Inferior parietal cortex (tissue), 1 donor: ENCODE data around the gene FBLN2.

Experiments used
- DNase-seq: peaks from one replicate; pipeline ENCODE4 v3.0.0-alpha.2; 2016; ENCODE audit errors: extremely low spot score

FBLN2 gene

DNA sequence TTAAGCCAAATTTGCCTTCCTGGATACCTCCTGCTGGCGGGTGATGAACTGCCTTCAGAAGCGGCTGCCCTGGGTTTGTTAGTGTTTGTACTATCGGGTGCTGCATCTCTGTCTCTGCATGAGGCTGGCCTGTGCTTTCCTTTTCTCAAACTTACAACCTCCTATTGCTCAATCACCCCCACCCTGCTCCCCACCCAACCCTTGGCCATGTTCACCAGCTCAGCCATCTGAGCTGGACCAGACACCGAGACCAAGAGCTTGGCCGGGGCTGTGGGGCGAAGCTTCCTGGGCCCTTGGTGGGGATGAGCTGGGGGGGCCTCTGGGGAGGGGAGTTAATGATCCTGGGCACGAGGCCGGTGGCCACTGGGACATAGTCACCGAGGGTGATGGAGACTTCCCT, 16.8 kb upstream of the FBLN2 start:
- DNase-seq: no peak

DNA sequence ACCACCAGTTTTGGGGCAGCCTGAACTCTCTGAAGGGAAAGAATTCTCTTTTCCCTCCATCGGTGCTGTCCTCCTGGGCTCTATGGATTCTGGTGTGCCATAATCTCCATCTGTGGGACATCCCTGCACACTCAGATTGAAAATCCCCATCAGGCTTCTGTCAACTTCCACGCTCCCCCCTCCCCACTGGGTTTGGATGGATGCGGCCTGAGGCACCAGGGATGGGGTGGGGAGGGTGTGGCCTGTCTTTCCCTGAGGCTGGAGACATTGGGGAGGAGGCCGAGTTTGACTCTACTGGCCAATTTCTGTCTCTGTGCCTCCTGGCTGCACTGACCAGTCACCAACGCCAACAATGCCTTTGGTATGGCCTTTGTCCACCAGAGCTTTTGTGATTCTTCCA, 16.3 kb upstream of the FBLN2 start:
- DNase-seq: no peak

DNA sequence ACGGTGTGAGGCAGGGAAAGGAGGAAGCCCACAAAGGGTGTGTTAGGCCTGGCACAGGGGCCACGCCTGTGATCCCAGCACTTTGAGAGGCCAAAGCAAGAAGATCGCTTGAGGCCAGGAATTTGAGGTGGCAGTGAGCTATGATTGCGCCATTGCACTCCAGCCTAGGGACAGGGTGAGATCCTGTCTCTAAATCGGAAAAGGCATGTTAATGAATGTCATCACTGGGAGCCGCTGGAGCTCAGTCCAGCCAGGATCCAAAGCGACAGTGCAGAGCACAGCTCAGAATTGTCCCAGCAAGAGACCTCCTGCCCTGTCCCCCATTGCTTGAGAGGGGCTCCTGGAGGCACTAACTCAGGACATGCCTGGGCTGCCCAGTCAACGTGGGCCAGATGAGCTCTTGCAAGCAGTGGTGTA, 15.0 kb upstream of the FBLN2 start:
- no peak for DNase-seq

DNA sequence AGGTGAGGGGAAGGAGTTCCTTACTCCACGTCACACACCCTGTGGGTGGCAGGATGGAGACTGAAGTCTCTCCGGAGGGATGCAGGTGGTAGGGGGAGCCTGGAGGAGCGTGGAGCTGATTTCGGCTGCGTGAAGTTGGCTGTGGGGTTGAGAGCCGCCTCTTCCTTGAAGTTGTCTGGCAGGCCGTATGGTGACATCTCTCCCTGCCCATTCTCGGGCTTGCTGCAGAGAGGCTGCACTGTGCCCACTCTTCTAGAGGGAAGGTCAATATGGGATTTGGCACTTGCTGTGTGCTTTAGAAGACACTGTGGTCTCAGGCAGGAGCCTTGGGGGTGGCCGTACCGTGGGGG, 13.4 kb upstream of the FBLN2 start:
- no peak for DNase-seq

DNA sequence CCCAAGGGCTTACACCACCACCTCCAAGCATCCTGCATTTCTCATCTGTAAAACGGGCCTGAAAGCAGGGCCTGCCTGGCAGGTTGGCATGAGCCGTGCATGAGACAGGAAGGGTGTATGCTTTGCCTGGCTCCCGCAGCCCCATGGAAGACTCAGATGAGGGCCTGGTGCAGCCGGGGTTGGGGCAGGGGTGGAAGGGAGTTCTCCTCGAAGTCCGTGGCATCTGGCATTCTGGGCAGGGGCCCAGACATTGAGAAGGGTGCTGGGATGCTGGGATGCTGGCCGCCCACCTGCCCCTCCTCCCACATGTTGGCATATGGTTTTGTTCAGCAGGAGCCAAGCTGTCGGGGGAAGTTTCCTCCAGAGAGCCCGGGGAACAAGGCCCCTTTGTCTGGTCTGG, 13.0 kb upstream of the FBLN2 start:
- no peak for DNase-seq

DNA sequence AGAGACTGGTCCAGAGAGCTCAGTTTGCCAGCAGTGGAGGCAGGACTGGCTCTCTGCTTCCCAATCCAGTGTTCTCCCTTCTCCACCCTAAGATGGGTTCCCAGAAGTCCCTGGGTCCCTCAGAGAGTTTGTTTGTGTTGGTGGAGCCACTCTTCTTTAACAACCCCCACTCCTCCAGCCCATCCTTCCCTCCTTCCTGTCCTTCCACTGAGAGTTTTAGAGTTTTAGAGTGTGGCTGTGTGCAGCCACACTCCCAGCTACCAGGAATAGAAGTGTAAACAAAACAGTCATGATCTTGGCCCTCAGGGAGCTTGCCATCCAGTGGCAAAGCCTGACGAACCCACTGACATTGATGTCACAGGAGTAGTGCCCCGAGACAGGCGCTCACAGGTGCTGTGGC, 12.5 kb upstream of the FBLN2 start:
- DNase-seq: no peak

DNA sequence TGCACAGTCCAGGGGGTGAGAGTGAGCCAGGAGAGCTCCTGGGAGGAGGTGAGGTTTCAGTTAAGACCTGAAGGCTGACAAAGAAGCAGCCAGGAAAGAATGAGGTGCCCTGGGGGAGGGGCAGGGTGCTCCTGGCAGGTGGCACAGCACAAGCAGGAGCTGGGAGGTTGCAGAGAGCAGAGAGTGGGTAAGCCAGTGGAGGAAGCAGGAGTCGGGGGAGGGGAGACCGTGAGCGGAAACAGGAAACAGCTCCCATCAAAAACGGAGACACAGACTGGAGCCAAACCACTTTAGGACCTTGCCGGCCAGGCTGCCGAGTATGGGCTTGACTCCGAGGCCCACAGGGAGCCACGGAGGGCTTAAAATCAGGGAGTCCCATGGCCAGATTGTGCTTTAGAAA, 12.1 kb upstream of the FBLN2 start:
- DNase-seq: no peak

DNA sequence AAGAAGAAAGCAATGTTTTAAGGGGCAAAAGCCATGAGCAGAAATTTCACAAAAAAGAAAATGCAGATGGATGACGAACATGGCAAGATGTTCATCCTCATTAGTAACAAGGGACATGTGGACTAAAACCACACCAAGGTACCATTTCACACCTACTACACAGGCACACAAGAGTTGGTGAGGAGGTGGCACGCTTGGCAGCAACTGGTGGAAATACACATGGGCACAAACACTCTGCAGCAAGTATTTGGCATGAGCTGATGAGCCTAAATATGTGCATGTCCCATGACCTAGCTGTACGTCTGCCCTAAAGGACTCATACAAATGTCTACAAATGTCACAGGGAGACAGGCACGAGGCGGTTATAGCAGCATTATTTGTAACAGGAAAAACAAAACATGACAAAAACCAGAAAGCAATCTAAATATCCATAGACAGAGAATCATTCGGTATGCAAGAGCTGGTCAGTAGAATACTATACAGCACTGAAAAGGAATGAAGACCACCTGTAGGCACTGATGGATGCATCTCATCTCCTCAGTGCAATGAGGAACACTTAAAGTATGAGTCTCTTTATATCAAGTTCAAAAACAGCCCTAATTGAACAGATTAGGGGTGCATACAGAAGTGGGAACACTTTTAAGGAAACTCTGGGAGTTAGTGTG, 11.5 kb upstream of the FBLN2 start:
- DNase-seq: no peak

DNA sequence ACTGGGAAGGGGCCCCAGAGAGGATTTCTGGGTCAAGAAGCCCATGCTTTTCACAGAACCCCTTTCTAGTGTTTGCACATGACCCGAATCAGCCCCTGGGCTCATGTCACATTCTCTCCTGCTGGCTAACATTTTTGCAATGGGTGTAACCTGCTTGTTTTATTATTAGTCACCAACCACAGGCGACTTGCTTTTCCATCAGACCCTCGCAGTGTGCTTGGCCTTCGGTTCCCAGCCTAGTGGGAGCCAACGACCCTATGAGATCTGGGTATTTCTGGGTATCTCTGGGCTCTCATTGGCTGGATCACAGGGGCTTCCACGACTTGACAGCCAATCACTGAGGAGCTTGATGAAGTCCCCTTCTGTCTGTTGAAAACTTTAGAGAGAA, 11.0 kb upstream of the FBLN2 start:
- no peak for DNase-seq

DNA sequence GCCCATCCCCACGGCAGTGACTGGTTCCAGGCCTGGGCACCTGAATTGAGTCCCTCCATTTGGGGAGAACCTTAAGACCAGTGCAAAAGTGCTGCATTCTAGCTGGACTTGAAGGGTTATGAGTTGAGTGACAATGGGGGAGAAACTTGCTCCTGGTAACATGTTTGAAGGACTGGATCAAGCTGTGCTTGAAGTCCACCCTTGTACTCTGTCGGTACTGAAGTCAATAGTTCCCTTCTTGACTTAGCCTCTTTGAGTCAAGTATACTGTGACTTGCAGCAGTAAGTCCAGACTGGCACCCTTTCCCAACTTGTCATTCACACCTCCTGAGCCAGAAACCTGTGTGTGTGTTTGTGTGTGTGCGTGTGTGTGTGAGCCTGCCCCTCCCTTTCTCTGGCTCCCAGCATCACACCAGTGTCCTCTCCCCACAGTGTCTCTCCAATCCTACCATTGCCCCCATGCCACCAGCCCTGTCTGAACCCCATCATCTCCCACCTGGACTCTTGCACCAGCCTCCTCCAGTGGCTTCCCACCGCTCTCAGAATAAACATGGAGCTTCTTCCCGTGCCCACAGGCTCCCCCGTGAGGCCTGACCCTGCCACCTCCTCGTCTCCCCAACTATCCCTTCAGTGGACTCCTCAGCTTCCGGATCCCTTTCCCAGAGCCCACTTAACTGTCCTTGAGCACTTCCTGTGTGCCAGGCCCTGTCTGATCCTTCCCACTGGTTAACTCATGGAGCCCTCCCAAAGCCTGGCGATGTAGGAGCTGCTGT, 10.2 kb upstream of the FBLN2 start:
- no peak for DNase-seq

DNA sequence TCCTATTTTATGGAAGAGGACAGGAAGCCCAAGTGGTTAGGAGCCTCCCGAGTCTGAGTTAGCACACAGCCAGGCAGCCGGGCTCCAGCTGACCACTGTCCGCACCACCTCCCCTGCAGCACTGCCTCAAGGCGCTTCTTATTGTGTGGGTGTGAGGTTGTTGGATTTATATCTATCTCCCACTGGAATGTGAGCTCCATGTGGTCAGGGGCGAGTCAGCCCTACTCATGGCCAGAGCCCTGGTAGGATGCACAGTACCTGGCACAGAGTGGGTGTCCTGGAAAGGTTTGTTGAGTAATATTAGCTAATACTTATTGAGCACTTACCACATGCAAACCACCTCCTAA, 9.7 kb upstream of the FBLN2 start:
- no peak for DNase-seq

DNA sequence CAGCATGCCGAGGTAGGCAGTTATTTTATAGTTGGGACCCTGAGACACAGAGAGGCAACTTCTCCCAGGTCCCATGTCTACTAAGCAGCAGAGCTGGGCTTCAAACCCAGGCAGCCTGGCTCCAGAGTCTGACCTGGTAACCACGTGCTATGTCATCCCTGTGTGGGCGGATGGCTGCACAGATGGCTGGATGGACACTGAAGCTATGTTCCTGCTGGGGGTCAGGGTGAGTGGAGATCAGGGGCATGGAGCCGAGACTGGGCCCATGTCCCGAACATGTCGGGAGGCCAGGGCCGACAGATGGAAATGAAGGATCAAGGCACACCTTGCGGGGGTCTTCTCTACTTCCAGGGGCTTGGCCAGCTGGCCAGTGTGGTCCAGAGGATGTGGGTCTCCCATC, 9.3 kb upstream of the FBLN2 start:
- no peak for DNase-seq

DNA sequence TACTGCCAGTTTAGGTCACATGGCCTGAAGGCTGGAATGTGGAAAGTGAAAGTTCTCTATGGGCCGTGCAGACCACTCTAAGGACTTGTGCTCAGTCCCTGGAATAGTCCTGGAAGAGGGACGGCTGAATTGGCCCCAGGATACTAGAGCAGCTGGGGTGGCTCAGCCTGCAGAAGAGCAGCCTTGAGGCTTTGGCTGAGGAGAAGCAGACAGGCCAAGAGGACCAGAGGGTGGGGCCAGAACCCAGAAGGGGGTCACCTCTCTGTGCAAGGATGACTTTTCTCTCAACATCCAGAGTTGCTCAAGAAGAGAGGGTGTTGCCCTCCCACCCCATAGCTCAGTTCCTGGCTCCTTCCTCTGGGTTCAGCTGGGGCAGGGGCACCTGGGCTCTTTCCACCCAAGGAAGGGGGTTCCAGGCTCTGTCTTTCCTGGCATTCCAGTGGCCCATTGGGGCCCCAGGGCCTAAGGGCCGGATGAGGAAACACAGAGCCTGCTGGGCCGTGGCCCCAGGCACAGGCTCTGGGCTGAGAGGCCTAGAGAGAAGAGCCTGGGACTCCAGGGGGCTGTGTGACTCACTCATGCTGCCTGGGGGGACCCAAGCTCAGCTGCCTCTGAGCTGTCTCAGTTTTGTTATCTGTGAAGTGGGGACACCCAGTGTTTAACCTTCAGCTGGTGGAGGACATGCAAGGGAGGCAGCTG, 8.5 kb upstream of the FBLN2 start:
- DNase-seq: no peak

DNA sequence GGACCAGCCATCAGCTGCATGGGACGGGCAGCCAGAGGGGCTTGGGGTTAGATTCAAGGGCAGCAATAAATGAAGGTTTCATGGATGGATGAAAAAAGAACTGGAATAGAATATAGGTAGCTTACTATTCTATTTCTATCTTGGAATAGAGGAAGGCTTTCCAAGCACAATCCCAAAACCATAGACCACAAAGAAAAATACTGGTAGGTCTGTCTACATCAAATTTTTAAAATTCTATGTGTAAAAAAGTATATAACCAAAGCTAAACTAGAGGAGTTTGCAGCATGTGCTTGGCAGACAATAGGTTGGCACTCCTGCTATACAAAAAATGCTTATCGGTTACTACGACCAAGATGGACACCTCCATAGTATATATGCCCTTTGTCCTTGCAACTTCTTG, 7.2 kb upstream of the FBLN2 start:
- DNase-seq: no peak

DNA sequence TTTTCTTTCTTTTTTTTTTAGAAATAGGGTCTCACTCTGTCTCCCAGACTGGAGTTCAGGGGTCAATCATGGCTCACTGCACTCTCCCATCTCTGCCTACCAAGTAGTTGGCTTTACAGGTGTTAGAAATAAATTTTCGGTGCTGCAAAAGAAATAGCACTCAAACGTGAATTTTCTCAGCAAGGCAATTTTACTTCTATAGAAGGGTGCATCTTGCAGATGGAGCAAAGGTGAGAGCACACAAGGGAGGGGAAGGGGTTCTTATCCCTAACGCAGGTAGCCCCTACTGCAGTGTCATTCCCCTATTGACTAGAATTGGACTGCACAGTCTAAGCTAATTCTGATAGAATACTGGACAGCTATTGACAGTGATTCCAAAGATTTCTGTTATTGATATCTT, 6.8 kb upstream of the FBLN2 start:
- DNase-seq: no peak

DNA sequence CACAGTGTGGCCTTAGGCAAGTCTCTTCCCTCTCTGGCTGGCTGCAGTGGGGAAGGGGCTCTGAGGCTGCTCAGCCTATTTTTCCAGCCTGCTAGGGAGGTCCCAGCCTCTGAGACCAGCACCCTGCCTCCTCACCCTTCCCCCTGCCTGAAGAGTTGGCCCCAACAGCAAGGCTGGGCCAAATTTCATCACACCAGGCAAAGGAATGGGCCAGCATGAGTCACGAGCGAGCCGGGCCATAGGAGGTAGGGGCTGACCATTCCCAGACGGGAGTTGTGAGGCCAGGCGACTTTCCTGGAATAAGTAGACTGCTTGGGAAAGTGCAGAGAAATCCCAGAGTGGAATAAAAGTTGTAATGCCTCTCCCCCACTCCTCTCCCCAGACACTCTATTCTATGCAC, 5.7 kb upstream of the FBLN2 start:
- DNase-seq: no peak

DNA sequence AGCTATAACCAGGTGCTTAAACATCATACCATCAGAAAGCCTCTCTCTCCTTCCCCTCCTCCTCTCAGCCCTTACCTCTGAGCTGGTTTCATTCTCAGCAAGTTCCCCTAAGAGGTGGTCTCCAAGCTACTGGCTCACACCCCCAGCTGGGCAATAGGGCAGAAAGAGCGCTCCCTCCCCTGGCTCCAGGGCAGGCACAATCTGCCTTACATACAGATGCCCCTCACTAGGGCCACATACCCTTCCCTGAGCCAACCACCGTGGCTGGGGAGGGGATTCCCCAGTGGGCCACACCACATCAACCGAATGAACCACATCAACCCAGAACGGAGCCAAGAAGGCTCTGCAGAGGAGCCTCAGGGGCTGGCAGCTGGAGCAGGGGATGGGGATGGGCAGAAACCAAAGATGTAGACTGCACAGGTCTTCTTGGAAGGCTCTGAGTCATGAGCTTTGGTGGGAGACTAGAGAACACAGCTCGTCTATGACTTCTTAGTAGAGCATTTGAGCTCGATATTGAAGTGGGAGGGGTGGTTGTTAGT, 4.6 kb upstream of the FBLN2 start:
- no peak for DNase-seq

DNA sequence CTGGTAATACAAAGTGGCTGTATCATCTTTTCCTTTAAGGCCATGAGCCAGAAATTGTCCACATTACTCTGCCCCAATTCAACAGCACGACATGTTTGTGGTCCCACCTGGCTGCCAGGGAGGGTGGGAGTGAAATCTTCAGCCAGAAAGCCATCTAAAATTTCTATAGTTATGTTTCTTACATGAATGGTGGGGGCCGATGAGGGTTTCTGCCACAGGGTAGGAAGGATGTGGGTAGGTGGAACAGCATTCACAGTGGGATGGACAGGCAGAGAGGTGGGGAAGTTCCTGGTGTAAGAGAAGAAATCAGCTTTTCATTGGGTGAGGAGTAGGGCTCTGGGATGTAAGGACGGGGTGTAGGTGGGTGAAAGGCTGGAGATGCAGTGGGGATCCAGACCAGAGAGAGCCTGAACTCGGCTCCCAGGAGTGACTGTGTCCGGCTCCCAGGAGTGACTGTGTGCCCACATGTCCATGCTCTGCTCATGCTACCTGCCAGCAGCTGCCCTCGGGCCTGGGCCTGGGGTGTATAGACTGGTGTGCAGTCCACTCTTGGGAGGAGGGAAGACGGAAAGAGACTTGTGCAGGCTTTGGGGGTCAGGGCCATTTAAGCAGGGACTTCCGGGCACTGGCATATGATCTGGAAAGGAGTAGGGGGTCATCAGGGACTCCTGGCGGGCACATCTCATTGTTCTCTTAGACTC, 3.8 kb upstream of the FBLN2 start:
- no peak for DNase-seq

DNA sequence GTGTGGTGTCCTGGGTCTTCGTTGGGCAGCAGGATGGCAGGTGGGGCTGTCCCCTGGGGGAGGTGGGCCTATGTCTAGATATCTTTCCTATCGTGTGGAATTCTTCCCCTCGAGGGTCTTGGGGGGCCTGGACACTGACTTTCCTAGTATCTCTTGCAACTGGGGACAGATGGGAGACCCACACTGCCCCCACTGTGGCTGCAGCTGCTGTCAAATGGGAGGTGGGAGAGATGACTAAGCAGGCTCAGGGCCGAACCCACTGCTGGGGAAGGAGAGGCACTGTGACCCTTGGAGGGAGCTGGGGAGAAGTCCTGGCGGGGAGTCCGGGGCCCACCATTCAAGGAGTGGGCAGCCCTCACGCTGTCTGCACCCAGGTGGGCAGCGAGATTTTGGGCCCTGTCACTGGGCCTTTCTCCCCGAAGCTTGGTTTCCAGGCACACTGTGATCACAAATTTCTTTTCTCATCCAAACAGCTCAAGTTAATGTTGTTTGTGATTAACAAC, 2.9 kb upstream of the FBLN2 start:
- no peak for DNase-seq

DNA sequence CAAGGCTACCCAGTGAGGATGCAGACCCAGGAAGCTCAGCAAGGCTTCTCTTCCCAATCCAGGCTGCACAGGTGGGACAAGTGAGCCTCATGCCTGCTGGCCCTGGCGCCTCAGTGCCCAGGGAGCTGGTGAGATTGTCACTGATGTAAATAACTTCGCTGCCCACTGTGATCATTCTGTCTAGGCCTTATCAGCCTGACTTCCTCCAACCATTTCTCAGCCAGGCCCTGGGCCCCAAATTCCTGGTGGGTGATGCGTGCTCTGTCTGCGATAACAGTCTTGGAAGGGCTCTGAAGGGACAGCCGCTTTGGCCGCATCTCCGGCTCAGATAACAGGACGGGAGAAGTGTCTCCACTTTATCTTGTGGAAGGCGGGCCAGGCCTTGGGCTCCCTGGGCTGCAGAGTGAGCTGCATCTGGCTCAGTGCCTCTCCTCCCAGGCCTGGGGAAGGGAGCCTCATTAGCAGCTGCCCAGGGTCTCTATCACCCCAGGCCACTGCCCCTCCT, 2.2 kb upstream of the FBLN2 start:
- DNase-seq: peak; percentile 18

DNA sequence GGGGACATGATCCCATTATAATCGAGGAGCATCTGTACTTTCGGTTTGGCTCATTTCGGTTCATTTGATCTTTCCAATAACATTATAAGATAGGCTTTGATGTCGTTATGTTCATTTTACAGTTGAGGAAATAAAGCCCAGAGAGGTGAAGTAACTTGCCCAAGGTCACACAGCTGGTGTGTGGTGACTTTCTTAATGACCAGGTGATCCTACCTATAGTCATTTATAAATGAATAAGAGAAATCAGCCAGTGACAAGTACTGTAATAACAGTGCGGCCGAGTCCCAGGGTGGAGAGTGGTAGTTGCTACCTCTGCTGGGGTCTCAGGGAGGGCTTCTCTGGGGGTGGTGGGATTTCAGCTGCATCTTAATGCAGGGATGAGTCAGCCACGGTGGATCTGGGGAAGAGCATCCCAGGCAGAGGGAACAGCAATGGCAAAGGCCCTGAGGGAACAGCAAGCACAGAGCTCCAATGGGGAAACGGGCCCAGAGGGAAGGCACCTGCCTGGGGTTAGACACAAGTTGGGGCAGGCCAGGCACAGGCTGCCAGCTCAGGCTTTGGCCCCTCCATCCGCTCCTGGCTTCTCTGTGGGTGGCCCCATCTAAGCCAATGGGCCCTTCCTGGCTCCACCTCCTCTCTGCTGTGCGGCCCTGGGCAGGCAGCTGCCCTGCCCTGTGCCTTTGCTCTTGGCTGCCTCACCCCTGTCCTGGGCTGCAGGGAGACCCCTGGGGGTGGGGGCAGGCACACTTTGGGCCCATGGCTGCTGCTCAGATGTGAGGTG, 1.1 kb upstream of the FBLN2 start:
- no peak for DNase-seq
